AG09309 (cell line): Measurements from ENCODE around the gene SFXN1.

ENCODE experiments used
- DNase-seq: peaks from one replicate; pipeline ENCODE4 v3.0.0-alpha.2; 2010; ENCODE audit warnings: low read depth
- H3K4me3 ChIP-seq: 2 replicates; pipeline ENCODE4 v1.5.1; 2011; ENCODE audit warnings: mild to moderate bottlenecking, low read depth, low read length, moderate library complexity; ENCODE audit not compliant: control insufficient read depth
- TF ChIP-seq, protein P1 (sequence below): IDR thresholded peaks from 2 replicates; pipeline ENCODE4 v1.5.1; 2011; ENCODE audit warnings: mild to moderate bottlenecking, low read depth, low read length, inconsistent platforms; ENCODE audit not compliant: insufficient read depth, control insufficient read depth; ENCODE audit errors: missing control alignments

The SFXN1 gene

DNA sequence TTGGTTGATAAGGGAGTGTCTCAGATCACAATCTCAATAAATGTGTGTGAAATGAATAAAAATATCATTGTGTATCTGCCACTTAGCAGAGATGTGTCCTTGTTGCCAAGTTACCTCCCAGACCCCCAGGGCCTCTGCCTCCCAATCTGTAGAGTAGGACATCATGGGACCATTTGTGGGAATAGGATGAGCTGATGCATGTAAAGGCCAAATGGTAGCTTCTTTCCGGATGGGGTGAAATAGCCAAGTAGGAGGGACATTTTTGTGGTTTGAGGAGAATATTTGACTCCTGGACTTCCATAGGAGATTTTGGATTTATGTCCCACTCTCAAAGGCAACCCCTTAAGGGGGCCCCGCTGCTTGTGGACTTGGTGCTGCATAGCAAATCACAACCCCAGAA is 96.9 kb downstream of the SFXN1 start:
- H3K4me3 ChIP-seq, result no peak overlapping the region
- TF ChIP-seq, protein P1, sequence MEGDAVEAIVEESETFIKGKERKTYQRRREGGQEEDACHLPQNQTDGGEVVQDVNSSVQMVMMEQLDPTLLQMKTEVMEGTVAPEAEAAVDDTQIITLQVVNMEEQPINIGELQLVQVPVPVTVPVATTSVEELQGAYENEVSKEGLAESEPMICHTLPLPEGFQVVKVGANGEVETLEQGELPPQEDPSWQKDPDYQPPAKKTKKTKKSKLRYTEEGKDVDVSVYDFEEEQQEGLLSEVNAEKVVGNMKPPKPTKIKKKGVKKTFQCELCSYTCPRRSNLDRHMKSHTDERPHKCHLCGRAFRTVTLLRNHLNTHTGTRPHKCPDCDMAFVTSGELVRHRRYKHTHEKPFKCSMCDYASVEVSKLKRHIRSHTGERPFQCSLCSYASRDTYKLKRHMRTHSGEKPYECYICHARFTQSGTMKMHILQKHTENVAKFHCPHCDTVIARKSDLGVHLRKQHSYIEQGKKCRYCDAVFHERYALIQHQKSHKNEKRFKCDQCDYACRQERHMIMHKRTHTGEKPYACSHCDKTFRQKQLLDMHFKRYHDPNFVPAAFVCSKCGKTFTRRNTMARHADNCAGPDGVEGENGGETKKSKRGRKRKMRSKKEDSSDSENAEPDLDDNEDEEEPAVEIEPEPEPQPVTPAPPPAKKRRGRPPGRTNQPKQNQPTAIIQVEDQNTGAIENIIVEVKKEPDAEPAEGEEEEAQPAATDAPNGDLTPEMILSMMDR, result no peak
- no peak for DNase-seq

DNA sequence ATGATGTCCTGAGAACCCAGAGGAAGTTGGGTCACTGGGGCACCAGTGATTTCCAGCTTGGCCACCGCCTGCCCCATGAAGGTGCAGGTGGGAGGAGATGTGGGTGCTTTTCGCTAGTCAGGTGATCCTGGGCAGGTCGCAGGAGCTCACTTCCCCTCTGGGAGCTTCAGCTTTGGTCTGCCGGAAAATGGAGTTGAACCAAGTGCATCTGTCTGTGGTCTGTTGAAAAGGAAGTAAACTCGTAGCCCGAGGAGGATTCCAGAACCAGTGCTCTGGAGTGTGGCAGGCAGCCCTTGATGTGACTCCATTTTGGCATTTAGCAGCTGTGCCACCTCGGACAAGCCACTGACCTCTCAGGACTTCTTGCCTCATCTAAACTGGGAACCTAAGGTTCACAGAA is 97.7 kb downstream of the SFXN1 start:
- no peak for DNase-seq
- H3K4me3 ChIP-seq, result no peak overlapping the region

DNA sequence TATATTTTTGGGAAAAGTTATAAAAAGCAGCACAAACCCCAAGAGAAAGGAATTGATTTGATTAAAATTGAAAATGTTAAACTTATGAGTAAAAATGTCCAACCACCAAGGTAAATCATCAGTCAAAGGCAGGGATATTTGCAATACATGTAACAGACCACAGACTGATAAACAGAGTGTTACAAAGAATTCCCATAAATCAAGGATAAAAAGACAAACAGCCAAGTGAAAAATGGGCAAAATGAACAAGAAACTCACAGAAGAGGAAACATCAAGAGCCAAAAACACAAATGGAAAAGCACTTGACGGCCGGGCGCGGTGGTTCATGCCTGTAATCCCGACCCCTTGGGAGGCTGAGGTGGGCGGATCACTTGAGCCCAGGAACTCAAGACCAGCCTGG is 98.2 kb downstream of the SFXN1 start:
- DNase-seq, result no peak
- TF ChIP-seq, protein P1, result no peak
- H3K4me3 ChIP-seq, result no peak overlapping the region

More for the DNA sequence above, 97.7 kb downstream of the SFXN1 start:
- TF ChIP-seq, protein P1, result no peak
